Hepatocyte (in vitro differentiated cells): ENCODE results near the gene NOB1. TPM values are rescaled to one million over a fixed set of nuclear protein-coding genes. Genes with fewer than 3 reads are reported as not detected.

ENCODE experiments used
- DNase-seq: peaks from one replicate; pipeline ENCODE4 v3.0.0-alpha.2; 2016; ENCODE audit warnings: low spot score
- H2AFZ ChIP-seq: fragments of 200-600 bp; sonication (generic); 2 replicates; pipeline ENCODE4 v1.6.0; 2016; ENCODE audit warnings: antibody characterized with exemption, mild to moderate bottlenecking
- H3K27ac ChIP-seq: fragments of 200-600 bp; sonication (generic); 2 replicates; pipeline ENCODE4 v1.5.1; 2016; ENCODE audit warnings: mild to moderate bottlenecking
- H3K27me3 ChIP-seq: fragments of 200-600 bp; sonication (generic); 2 replicates; pipeline ENCODE4 v1.6.1; 2016
- H3K36me3 ChIP-seq: fragments of 200-600 bp; sonication (generic); replicated peaks from 2 replicates; pipeline ENCODE4 v1.5.1; 2016; ENCODE audit warnings: low read depth; ENCODE audit not compliant: insufficient read depth
- H3K4me1 ChIP-seq: fragments of 200-600 bp; sonication (generic); 2 replicates; pipeline ENCODE4 v1.5.1; 2016; ENCODE audit warnings: mild to moderate bottlenecking, moderate library complexity; ENCODE audit not compliant: insufficient read depth
- H3K4me2 ChIP-seq: fragments of 200-600 bp; sonication (generic); 2 replicates; pipeline ENCODE4 v1.6.0; 2016
- H3K4me3 ChIP-seq: fragments of 200-600 bp; sonication (generic); 2 replicates; pipeline ENCODE4 v1.5.1; 2016; ENCODE audit warnings: mild to moderate bottlenecking
- H3K79me2 ChIP-seq: fragments of 200-600 bp; sonication (generic); 2 replicates; pipeline ENCODE4 v1.6.0; 2017; ENCODE audit warnings: mild to moderate bottlenecking
- H3K9me2 ChIP-seq: fragments of 200-600 bp; sonication (generic); replicated peaks from 2 replicates; pipeline ENCODE4 v1.6.0; 2017; ENCODE audit warnings: mild to moderate bottlenecking; ENCODE audit not compliant: insufficient read depth
- H3K9me3 ChIP-seq: fragments of 200-600 bp; sonication (generic); 2 replicates; pipeline ENCODE4 v1.5.1; 2016; ENCODE audit warnings: low read depth, mild to moderate bottlenecking
- H4K20me1 ChIP-seq: fragments of 200-600 bp; sonication (generic); 2 replicates; pipeline ENCODE4 v1.6.0; 2016; ENCODE audit warnings: mild to moderate bottlenecking; ENCODE audit not compliant: insufficient read depth, poor library complexity, severe bottlenecking
- CTCF ChIP-seq: fragments of 200-600 bp; sonication (generic); IDR thresholded peaks from 2 replicates; pipeline ENCODE4 v1.5.1; 2016; ENCODE audit warnings: antibody characterized with exemption, mild to moderate bottlenecking; ENCODE audit not compliant: poor library complexity
- EZH2 ChIP-seq: fragments of 200-600 bp; sonication (generic); IDR thresholded peaks from 2 replicates; pipeline ENCODE4 v1.6.1; 2016; ENCODE audit warnings: antibody characterized with exemption, mild to moderate bottlenecking, borderline replicate concordance
- EZH2phosphoT487 ChIP-seq: fragments of 200-600 bp; sonication (generic); IDR thresholded peaks from one replicate; pipeline ENCODE4 v1.6.1; 2018; ENCODE audit warnings: antibody characterized with exemption, mild to moderate bottlenecking, low read depth, moderate library complexity; ENCODE audit not compliant: unreplicated experiment, severe bottlenecking
- WGBS: methylation state at CpG from one replicate; pipeline ENCODE4 v1.1.6; 2016; ENCODE audit warnings: low lambda C conversion rate; ENCODE audit errors: missing lambda C conversion rate; 5-methylcytosine and 5-hydroxymethylcytosine counted together
- polyA plus RNA-seq: library from polyadenylated mRNA; unstranded; fragments of >200 nt; fragmentation: Nextera tagmentation; extraction: Ambion mirVana; gene quantifications from 2 replicates; pipeline ENCODE4 v1.2.1, GENCODE V29; 2016
- total RNA-seq: library from RNA; depleted of rRNA; stranded (reverse); fragments of >200 nt; gene quantifications from 2 replicates; pipeline ENCODE4 v1.2.3, GENCODE V29; 2014

Gene NOB1
- total RNA-seq (23.9 and 34.6 TPM in 2 replicates), polyA plus RNA-seq (25.1 and 28.0 TPM in 2 replicates)

- Histone ChIP-seq H2AFZ (peak within 1 kb of the TSS; percentile 81), H3K4me1 (peaks cover 11% of the 10 kb centered on the region), H3K36me3 (no peaks in the 10 kb centered on the region)
These were observed at the start of gene NOB1 for GRCh38 chr16:69754469-69755310. Gene NOB1, minus strand, starts transcription at chr16:69754926. Its CDS starts 16 bp downstream, at chr16:69754910.

GRCh38 chr16:69804297-69804696 is 49.6 kb upstream of the NOB1 start:
- Histone ChIP-seq H3K27me3 (no peaks in the 10 kb centered on the region), H3K27ac (no peak overlapping the region), H3K9me3 (no peaks in the 10 kb centered on the region), H3K4me3 (no peak overlapping the region), H3K36me3 (no peaks in the 10 kb centered on the region), H4K20me1 (no peaks in the 10 kb centered on the region), H3K79me2 (no peaks in the 10 kb centered on the region), H3K9me2 (no peaks in the 10 kb centered on the region), H2AFZ (no peak overlapping the region), H3K4me1 (peaks cover under 1% of the 10 kb centered on the region), H3K4me2 (no peak overlapping the region)
- 63% methylated on average over 1 of the region's 1 CpG for WGBS
- TF ChIP-seq CTCF (no peak), EZH2phosphoT487 (no peak), EZH2 (no peak)
- no peak for DNase-seq

More at GRCh38 chr16:69754469-69755310, at the start of gene NOB1:
- DNase-seq, result peak; percentile 99
- peak within 1 kb of the TSS; percentile 73 for H3K27ac ChIP-seq
- H3K79me2 ChIP-seq, result peaks cover 45% of the 10 kb centered on the region
- peak within 1 kb of the TSS; percentile 52 for H3K4me3 ChIP-seq
- no peaks in the 10 kb centered on the region for H3K27me3 ChIP-seq
- under 1% methylated on average over 54 of the region's 58 CpGs for WGBS
- H3K9me2 ChIP-seq, result no peaks in the 10 kb centered on the region
- no peaks in the 10 kb centered on the region for H3K9me3 ChIP-seq
- TF ChIP-seq EZH2phosphoT487 (no peak), CTCF (peak; percentile 99)
- peaks cover 4% of the 10 kb centered on the region for H4K20me1 ChIP-seq
- peak within 1 kb of the TSS; percentile 77 for H3K4me2 ChIP-seq

- H3K9me3 ChIP-seq, result no peaks in the 10 kb centered on the region
- H3K27me3 ChIP-seq, result no peaks in the 10 kb centered on the region
- peaks cover 4% of the 10 kb centered on the region for H3K4me1 ChIP-seq
- no peaks in the 10 kb centered on the region for H3K9me2 ChIP-seq
- no peaks in the 10 kb centered on the region for H3K79me2 ChIP-seq
- peak overlapping the region; percentile 91 for H3K27ac ChIP-seq
- TF ChIP-seq EZH2phosphoT487, result no peak
- TF ChIP-seq CTCF, result no peak
- TF ChIP-seq EZH2, result no peak
- no peak overlapping the region for H3K4me2 ChIP-seq
- no peak overlapping the region for H2AFZ ChIP-seq
- WGBS, result 56% methylated on average over 11 of the region's 11 CpGs
- DNase-seq, result peak; percentile 59
- H3K36me3 ChIP-seq, result no peaks in the 10 kb centered on the region
- no peaks in the 10 kb centered on the region for H4K20me1 ChIP-seq
- no peak overlapping the region for H3K4me3 ChIP-seq
These were observed 44.9 kb upstream of the NOB1 start for GRCh38 chr16:69799611-69800031.
